WERI-Rb-1 (cell line): ENCODE results near the gene SORBS2.
A peak's percentile ranks its signal among the peaks of the same experiment; 100 is the strongest.

Source experiments
- DNase-seq: peaks from one replicate; pipeline ENCODE4 v3.0.0-alpha.2; 2020
- H3K27ac ChIP-seq: fragments of 250-450 bp; sonication (Bioruptor Pico); 2 replicates; pipeline ENCODE4 v1.5.1; 2020; ENCODE audit warnings: mild to moderate bottlenecking, moderate library complexity
- H3K27me3 ChIP-seq: fragments of 250-450 bp; sonication (Bioruptor Pico); 2 replicates; pipeline ENCODE4 v1.5.1; 2021; ENCODE audit warnings: mild to moderate bottlenecking, low read depth, moderate library complexity; ENCODE audit not compliant: insufficient read depth, severe bottlenecking
- H3K36me3 ChIP-seq: fragments of 250-450 bp; sonication (Bioruptor Pico); 2 replicates; pipeline ENCODE4 v1.5.1; 2020; ENCODE audit warnings: mild to moderate bottlenecking, moderate library complexity
- H3K4me3 ChIP-seq: 2 replicates; pipeline ENCODE4 v1.5.1; 2011; ENCODE audit warnings: low read depth, mild to moderate bottlenecking, control low read depth, low read length
- H3K9me3 ChIP-seq: fragments of 250-450 bp; sonication (Bioruptor Pico); 2 replicates; pipeline ENCODE4 v1.5.1; 2021; ENCODE audit warnings: mild to moderate bottlenecking, moderate library complexity; ENCODE audit not compliant: severe bottlenecking
- TF ChIP-seq, protein P1 (sequence below): IDR thresholded peaks from 2 replicates; pipeline ENCODE4 v1.5.1; 2011; ENCODE audit warnings: low read depth, mild to moderate bottlenecking, control low read depth, inconsistent platforms, low read length

Gene SORBS2

DNA sequence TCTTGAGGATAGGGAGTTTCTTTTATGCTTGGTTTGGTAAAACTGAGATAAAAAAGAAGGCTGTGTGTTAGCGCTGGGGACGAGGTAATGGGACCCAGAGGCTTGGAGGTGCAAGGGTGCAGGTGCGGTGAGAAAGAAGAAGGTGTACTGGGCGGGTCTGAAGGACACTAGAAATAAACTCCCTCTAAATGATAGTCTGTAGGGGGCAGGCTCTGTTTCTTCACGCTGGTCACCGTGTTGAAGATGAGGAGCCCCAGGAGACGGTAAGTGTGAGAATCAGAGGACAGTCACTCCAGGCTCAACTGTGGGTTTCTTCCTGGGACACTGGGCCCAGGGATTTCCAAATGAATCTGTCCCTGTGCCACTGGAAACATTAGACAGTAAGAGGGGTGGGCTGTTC is 131.4 kb downstream of the SORBS2 start:
- Histone ChIP-seq H3K4me3 (no peak overlapping the region), H3K27ac (no peak overlapping the region), H3K27me3 (no peaks in the 10 kb centered on the region), H3K36me3 (no peaks in the 10 kb centered on the region), H3K9me3 (peaks cover 2% of the 10 kb centered on the region)
- DNase-seq, result no peak
- TF ChIP-seq, protein P1, sequence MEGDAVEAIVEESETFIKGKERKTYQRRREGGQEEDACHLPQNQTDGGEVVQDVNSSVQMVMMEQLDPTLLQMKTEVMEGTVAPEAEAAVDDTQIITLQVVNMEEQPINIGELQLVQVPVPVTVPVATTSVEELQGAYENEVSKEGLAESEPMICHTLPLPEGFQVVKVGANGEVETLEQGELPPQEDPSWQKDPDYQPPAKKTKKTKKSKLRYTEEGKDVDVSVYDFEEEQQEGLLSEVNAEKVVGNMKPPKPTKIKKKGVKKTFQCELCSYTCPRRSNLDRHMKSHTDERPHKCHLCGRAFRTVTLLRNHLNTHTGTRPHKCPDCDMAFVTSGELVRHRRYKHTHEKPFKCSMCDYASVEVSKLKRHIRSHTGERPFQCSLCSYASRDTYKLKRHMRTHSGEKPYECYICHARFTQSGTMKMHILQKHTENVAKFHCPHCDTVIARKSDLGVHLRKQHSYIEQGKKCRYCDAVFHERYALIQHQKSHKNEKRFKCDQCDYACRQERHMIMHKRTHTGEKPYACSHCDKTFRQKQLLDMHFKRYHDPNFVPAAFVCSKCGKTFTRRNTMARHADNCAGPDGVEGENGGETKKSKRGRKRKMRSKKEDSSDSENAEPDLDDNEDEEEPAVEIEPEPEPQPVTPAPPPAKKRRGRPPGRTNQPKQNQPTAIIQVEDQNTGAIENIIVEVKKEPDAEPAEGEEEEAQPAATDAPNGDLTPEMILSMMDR, result no peak

DNA sequence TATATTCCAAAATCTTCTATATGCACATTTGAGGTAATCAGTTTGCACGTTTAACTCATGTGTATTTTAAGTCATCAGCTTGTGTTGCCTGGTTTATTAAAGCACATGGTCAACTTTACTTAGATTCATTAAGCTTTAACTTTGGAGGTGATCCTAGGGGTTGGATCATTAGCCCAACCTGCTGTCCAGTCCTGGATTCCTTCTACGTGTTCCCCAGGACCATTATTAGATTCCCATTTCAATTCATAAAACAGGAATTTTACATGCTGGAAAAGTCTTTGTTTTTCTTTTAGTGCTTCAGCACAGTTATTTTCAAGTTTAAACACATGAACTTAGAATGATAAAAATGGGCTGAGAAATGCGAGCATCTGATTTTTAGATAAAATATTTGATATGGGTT is 132.5 kb downstream of the SORBS2 start:
- peaks cover 2% of the 10 kb centered on the region for H3K9me3 ChIP-seq
- no peak overlapping the region for H3K27ac ChIP-seq
- H3K4me3 ChIP-seq, result no peak overlapping the region
- no peak for DNase-seq
- no peaks in the 10 kb centered on the region for H3K27me3 ChIP-seq
- H3K36me3 ChIP-seq, result no peaks in the 10 kb centered on the region
- TF ChIP-seq, protein P1, result no peak

DNA sequence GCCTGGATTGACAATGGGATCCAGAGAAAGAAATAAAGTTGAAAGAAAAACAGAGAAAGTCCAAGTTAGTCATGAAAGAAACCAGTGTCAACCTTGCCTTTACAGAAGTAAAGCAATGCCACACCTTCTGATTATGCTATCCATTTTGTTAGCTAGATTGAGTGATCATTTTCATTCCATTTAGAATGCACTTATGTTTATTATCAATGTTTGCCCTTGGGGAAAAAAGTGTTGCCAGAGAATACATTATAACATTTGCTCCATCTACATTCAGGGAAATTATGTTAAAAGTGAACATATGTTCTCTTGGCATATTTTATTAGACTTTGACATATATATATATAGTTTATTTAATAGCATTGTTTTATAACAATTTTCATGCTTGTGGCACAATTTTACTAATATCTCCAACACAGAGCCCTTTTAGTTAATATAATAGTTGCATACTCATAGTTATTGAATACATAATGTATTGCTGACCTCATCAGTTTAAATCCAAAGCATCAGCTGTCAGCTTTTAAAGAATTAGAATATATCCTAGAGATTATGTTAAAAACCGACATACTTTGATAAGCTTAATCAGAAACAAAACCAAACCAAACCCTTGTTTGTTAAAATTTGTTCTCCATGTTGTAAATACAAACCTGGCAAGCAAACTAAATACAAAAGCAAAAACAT is 134.2 kb downstream of the SORBS2 start:
- Histone ChIP-seq H3K27ac (no peak overlapping the region), H3K27me3 (no peaks in the 10 kb centered on the region), H3K9me3 (peaks cover 2% of the 10 kb centered on the region), H3K4me3 (no peak overlapping the region), H3K36me3 (no peaks in the 10 kb centered on the region)
- TF ChIP-seq, protein P1, result no peak
- DNase-seq, result no peak

DNA sequence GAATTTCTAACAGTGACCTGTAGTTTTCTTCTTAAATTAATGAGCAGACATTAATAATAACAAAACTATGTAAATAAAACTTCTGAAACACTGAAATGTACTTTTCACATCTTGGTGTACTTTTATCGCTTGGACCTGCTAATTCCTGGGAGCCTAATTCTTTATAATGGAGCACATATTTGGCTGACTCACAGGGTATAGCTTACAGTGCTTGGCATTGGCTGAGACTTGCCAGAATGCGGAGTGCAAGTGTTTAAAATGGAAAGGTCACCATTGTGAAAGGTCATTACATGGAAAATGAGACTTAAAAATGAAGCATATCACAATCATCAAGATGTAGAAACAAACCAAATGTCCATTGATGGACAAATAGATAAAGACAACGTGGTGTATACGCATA is 139.4 kb downstream of the SORBS2 start:
- Histone ChIP-seq H3K27ac (peak overlapping the region; percentile 11; the same call in 1 of the 2 replicates), H3K36me3 (no peaks in the 10 kb centered on the region), H3K9me3 (peaks cover 2% of the 10 kb centered on the region), H3K27me3 (no peaks in the 10 kb centered on the region), H3K4me3 (no peak overlapping the region)
- DNase-seq, result no peak
- TF ChIP-seq, protein P1, result no peak

DNA sequence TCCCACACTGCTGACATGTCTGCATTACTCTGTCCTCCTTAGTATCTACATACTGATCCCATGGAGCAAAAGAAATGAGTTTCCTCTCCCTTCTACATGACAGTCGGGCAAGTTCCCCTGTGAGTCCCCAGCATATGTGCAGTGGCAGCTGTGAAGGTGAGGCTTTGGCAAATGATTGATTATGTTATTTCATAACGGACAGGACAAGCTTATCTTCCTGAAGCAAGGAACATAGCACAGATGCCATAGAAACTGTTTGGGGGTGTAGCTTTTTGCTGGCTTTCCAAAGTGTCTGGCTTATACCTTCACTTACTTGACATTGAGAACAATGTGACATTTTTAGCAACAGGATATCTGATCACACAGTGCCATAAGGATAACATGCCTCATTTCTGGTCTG is 139.8 kb downstream of the SORBS2 start:
- no peaks in the 10 kb centered on the region for H3K9me3 ChIP-seq
- no peaks in the 10 kb centered on the region for H3K27me3 ChIP-seq
- peak overlapping the region; percentile 11; the same call in 1 of the 2 replicates for H3K27ac ChIP-seq
- no peak overlapping the region for H3K4me3 ChIP-seq
- H3K36me3 ChIP-seq, result no peaks in the 10 kb centered on the region
- DNase-seq, result peak; percentile 51
- TF ChIP-seq, protein P1, result no peak

DNA sequence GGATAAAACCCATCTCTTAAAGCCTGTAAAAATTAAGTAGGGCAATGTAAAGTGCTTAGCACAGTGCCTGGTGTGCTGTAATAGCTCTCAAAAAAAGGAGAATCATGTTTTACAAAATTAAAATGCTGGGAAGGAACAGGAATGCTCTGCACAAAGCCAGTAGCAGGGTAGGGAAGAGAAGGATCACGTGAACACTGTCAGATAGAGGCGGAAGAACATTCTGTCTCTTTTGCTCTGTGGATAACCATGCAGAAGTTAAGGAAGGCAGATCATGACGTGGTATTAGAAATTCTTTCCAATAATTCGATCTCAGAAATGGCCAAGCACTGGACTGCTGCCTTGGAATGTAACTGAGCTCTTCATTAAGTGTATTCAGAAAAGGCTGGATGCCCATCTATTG is 140.5 kb downstream of the SORBS2 start:
- Histone ChIP-seq H3K27me3 (no peaks in the 10 kb centered on the region), H3K4me3 (no peak overlapping the region), H3K36me3 (no peaks in the 10 kb centered on the region), H3K27ac (no peak overlapping the region), H3K9me3 (no peaks in the 10 kb centered on the region)
- TF ChIP-seq, protein P1, result no peak
- DNase-seq, result no peak
